Stimulated activated CD8-positive, alpha-beta memory T cell treated with anti-CD3 and anti-CD28 coated beads, Interleukin-7, amount 100 ng/mL, for 24 hours (primary cell): Measurements from ENCODE around the gene FEN1.

Source experiments
- DNase-seq: peaks from one replicate; pipeline ENCODE4 v3.0.0-alpha.2; 2020; ENCODE audit warnings: low read depth

The FEN1 gene

DNA sequence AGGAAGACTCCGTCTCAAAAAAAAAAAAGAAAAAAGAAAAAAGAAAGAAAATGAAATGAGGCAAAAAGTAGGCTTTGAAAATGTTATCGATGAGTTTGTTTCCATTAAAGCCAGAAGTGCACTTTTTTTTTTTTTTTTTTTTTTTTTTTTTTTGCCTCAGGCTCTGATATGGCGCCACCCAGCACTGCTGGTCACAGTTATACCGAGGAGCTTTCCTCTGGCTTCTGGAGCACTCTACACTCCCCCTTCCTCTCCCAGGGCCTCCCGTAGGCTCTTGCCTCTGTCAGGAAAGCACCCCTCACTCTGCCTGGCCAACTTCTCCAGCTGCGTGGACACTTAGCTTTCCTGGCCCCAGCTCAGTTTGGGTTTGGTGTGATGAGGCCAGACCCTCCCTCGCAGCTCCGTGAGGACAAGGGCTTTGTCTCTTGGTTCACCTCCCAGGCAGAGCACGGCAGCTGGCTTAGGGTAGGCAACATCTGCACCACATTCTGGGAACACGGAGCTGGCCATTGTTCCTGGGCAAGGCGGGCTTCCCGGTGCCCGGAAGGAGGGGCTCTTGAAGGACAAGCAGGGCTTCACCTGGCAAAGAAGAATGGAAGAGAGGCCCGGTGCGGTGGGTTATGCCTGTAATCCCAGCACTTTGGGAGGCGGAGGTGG, 52.3 kb downstream of the FEN1 start:
- no peak for DNase-seq

DNA sequence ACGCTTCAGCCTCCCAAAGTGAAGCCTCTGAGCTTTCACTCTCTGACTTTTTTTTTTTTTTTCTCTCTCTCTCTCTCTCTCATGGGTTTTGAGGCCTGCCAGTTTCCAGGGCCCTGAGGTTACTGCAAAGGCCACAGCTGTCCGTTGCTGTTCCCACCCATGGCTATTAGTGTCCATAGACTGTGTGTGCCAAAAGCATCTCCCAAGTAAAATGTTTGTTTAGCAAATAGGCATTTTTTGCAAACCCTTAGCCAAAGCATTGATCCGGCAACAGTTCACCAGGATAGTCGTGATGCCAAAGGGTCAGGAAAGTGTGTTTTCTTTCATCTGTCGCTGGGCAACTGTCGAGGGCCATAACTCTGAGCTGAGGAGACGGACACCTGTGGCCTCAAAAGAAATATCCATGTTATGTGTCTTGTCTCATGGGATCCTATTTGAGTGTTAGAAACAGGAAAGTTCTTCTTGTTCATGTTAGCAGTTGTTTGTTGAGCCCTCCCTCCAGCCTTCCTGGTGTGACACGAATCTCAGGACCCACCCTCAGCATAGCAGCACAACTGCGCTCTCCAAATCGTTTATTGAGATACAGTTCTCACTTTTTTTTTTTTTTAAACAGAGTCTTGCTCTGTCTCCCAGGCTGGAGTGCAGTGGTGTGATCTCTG, 53.8 kb downstream of the FEN1 start:
- no peak for DNase-seq
